A673 (cell line): ENCODE results near the gene TPK1. TPM values are rescaled to one million over a fixed set of nuclear protein-coding genes. Genes with fewer than 3 reads are reported as not detected.

Experiments used
- BruUV-seq: library from RNA; stranded (reverse); fragments of 400-500 nt; replicated peaks from 2 replicates; lab custom pipeline; 2021; lab: Mats Ljungman, UMichigan
- CTCF ChIA-PET: fragments of 300-600 bp; sonication (Branson Sonifier 250); formaldehyde crosslinking; loops from one replicate; lab custom pipeline; 2022; ENCODE audit warnings: antibody characterized with exemption; lab: Charles Lee
- POLR2A ChIA-PET: fragments of 300-600 bp; sonication (Branson Sonifier 250); formaldehyde crosslinking; loops from one replicate; lab custom pipeline; 2022; ENCODE audit warnings: antibody characterized with exemption; ENCODE audit not compliant: low non-redundant PET; lab: Charles Lee
- DNase-seq: peaks from one replicate; pipeline ENCODE4 v3.0.0-alpha.2; 2015; ENCODE audit warnings: low spot score
- H3K27ac ChIP-seq: fragments of 200-600 bp; sonication (generic); 2 replicates; pipeline ENCODE4 v1.5.1; 2016; ENCODE audit warnings: mixed run types, low read depth, mild to moderate bottlenecking, mixed read lengths, antibody characterized with exemption, low read length; ENCODE audit not compliant: poor library complexity, severe bottlenecking
- H3K27me3 ChIP-seq: fragments of 200-600 bp; sonication (generic); replicated peaks from 2 replicates; pipeline ENCODE4 v1.6.1; 2017; ENCODE audit warnings: mixed run types, low read depth, mild to moderate bottlenecking, mixed read lengths, antibody characterized with exemption, low read length; ENCODE audit not compliant: insufficient read depth, poor library complexity
- H3K36me3 ChIP-seq: fragments of 200-600 bp; sonication (generic); 2 replicates; pipeline ENCODE4 v1.6.1; 2016; ENCODE audit warnings: mixed run types, mild to moderate bottlenecking, mixed read lengths, antibody characterized with exemption, low read length; ENCODE audit not compliant: insufficient read depth, poor library complexity, severe bottlenecking
- H3K4me1 ChIP-seq: fragments of 200-600 bp; sonication (generic); 2 replicates; pipeline ENCODE4 v1.6.1; 2017; ENCODE audit warnings: mixed run types, mild to moderate bottlenecking, mixed read lengths, antibody characterized with exemption, low read length; ENCODE audit not compliant: insufficient read depth, poor library complexity, severe bottlenecking
- H3K4me3 ChIP-seq: fragments of 200-600 bp; sonication (generic); 2 replicates; pipeline ENCODE4 v1.5.1; 2016; ENCODE audit warnings: low read depth, mixed run types, mild to moderate bottlenecking, mixed read lengths, low read length; ENCODE audit not compliant: poor library complexity, severe bottlenecking
- H3K9me3 ChIP-seq: fragments of 200-600 bp; sonication (generic); 2 replicates; pipeline ENCODE4 v1.6.1; 2016; ENCODE audit warnings: mixed run types, low read depth, mild to moderate bottlenecking, mixed read lengths, antibody characterized with exemption, low read length; ENCODE audit not compliant: poor library complexity, severe bottlenecking
- EZH2 ChIP-seq: fragments of 200-600 bp; sonication (generic); IDR thresholded peaks from 2 replicates; pipeline ENCODE4 v1.6.1; 2017; ENCODE audit warnings: borderline replicate concordance, low read depth, mild to moderate bottlenecking, mixed read lengths, antibody characterized with exemption, low read length; ENCODE audit not compliant: poor library complexity, severe bottlenecking
- intact Hi-C: fragments of 100-400 bp; cut with micrococcal nuclease; formaldehyde crosslinking; loops from one replicate; pipeline ENCODE4 v1.10.0; 2022; ENCODE audit not compliant: unreplicated experiment
- total RNA-seq: library from RNA; stranded (reverse); gene quantifications from 2 replicates; pipeline ENCODE4 v1.2.3, GENCODE V29; 2021
- TF ChIP-seq, protein P1 (sequence below): fragments of 300-800, 200-600 bp; sonication (generic); conservative IDR thresholded peaks from 2 replicates; pipeline ENCODE4 v1.5.1; 2017; ENCODE audit warnings: low read depth, mild to moderate bottlenecking, antibody characterized with exemption, low read length, moderate library complexity, mixed read lengths

The TPK1 gene
- total RNA-seq, 1 experiment from 2014 or later: 3.5 TPM

DNA sequence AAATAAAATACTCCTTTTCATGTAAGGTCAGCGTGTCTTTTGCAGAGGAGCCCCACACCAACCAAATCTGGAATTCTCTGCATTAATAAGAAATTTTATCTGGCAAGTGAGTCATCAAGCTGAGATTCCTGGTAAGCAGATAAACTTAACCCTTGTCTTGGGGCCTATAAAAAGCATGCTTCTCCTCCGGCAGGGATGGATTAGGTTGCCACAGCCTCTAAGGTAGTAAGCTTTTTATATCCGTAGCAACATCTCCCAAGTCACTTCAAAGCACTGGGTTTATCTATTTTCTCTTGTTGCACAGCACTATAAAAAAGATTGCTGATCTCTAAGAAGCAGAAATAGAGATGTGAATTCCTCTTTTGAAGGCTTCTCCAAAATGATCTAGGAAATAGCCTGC, 229.6 kb downstream of the TPK1 start:
- DNase-seq: no peak
- no peak overlapping the region for H3K4me3 ChIP-seq
- intact Hi-C loops: no loop called here
- no peaks in the 10 kb centered on the region for H3K4me1 ChIP-seq
- ChIA-PET POLR2A (no interaction called here), CTCF (interaction anchor here (0.6 kb wide), 1 partner anchor 120 kb away, joined by 3 read pairs; no protein-coding TSS in a partner anchor)
- H3K27me3 ChIP-seq: no peaks in the 10 kb centered on the region
- no TSS peak for BruUV-seq
- H3K9me3 ChIP-seq: no peaks in the 10 kb centered on the region
- no peaks in the 10 kb centered on the region for H3K36me3 ChIP-seq
- H3K27ac ChIP-seq: no peak overlapping the region
- no peak for TF ChIP-seq EZH2
- TF ChIP-seq, protein P1, sequence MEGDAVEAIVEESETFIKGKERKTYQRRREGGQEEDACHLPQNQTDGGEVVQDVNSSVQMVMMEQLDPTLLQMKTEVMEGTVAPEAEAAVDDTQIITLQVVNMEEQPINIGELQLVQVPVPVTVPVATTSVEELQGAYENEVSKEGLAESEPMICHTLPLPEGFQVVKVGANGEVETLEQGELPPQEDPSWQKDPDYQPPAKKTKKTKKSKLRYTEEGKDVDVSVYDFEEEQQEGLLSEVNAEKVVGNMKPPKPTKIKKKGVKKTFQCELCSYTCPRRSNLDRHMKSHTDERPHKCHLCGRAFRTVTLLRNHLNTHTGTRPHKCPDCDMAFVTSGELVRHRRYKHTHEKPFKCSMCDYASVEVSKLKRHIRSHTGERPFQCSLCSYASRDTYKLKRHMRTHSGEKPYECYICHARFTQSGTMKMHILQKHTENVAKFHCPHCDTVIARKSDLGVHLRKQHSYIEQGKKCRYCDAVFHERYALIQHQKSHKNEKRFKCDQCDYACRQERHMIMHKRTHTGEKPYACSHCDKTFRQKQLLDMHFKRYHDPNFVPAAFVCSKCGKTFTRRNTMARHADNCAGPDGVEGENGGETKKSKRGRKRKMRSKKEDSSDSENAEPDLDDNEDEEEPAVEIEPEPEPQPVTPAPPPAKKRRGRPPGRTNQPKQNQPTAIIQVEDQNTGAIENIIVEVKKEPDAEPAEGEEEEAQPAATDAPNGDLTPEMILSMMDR: no peak

DNA sequence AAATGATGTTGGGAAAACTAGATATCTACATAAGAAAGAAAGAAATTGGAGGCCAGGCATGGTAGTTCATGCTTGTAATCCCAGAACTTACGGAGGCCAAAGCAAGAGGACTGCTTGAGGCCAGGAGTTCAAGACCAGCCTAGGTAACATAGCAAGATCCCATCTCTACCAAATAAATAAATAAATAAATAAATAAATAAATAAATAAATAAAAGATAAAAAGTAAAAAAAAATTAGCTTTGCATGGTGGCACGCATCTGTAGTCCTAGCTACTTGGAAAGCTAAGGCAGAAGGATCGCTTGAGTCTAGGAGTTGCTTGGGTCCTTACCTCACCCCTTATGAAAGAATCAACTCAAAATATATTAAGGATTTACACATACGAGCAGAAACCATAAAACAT, 238.9 kb downstream of the TPK1 start:
- ChIA-PET CTCF (no interaction called here), POLR2A (no interaction called here)
- no peaks in the 10 kb centered on the region for H3K27me3 ChIP-seq
- TF ChIP-seq, protein P1: no peak
- TF ChIP-seq EZH2: no peak
- no peak for DNase-seq
- no peak overlapping the region for H3K27ac ChIP-seq
- no peaks in the 10 kb centered on the region for H3K4me1 ChIP-seq
- H3K36me3 ChIP-seq: no peaks in the 10 kb centered on the region
- no peak overlapping the region for H3K4me3 ChIP-seq
- H3K9me3 ChIP-seq: peaks cover 5% of the 10 kb centered on the region
- intact Hi-C loops: no loop called here
- no TSS peak for BruUV-seq

DNA sequence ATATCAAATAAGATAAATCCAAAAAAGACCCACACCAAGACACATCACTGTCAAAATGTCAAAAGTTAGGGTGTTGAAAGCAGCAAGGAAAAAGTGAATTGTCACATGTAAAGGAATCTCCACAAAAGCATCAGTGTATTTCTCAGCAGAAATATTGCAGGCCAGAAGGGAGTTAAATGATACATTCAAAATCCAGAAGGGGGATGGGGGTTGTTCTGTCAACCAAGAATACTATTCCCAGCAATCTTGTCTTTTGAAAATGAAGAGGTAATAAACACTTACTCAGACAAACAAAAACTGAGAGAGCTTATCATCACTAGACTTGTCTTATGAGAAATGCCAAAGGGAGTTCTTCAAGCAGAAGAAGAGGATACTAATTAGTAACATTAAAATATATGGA, 241.3 kb downstream of the TPK1 start:
- Histone ChIP-seq H3K4me1 (no peaks in the 10 kb centered on the region), H3K36me3 (no peaks in the 10 kb centered on the region), H3K9me3 (peaks cover 5% of the 10 kb centered on the region), H3K27ac (no peak overlapping the region), H3K4me3 (no peak overlapping the region), H3K27me3 (no peaks in the 10 kb centered on the region)
- DNase-seq: no peak
- intact Hi-C loops: no loop called here
- POLR2A ChIA-PET: no interaction called here
- no TSS peak for BruUV-seq
- TF ChIP-seq, protein P1: no peak
- no peak for TF ChIP-seq EZH2
- CTCF ChIA-PET: no interaction called here
